Activated T-helper 1 cell treated with anti-CD3 and anti-CD28 coated beads, Interleukin-2, amount 50 U/mL, for 16 hours (primary cell): ENCODE data around the gene RGS10.
"Not testable (repeated sequence)": the region's sequence is repeated elsewhere in the genome, so short reads cannot be mapped to it uniquely, and the experiment has no call there.

Experiments
- DNase-seq, 2 donors: peaks; one replicate each; pipeline ENCODE4 v3.0.0-alpha.2; 2020; ENCODE audit warnings: low read depth in 1 of 2, low spot score in 1 of 2

The RGS10 gene

DNA sequence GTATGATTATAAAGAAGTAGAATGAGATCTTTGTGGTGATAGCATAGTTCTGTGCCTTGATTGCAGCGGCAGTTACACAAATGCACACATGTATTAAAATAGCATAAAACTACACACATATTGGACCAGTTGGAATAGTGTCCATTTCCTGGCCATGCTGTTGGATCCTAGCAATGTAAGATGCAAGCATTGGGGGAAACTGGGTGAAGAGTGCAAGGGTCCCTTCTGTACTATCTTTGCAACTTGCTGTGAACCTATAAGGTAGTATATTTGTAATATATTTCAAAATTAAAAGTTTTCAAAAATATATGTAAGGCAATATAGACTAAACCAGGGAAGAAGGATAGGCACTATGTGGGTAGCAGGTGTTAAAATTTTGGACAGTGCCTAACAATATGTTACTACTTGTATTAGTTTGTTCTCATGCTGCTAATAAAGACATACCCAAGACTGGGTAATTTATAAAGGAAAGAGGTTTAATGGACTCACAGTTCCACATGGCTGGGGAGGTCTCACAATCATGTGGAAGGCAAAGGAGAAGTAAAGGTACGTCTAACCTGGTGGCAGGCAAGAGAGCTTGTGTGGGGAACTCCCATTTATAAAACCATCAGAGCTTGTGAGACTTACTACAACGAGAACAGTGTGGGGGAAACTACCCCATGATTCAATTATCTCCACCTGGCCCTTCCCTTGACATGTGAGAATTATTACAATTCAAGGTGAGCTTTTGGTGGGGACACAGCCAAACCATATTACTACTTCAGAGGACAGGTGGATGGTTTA lies 71.4 kb downstream of the RGS10 start:
- no peak for DNase-seq

DNA sequence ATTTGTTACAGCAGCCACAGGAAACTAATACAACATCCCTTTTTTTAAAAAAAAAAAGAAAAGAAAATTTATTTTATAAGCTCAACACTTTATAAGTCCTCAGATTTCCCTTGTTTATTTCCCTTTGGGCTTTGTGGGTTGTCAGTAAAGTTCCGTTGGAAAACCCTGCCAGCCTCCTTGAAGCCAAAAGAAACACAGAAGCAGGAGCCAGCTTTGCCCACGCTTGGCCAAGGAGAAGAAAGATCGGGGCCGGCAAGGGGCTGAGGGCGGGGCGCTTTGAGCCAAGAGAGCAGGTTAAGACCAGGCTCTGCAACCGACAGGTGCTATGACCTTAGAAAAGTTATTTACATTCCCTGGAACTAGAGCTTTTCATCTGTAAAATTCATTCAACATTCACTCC lies 72.7 kb downstream of the RGS10 start:
- DNase-seq: no peak

DNA sequence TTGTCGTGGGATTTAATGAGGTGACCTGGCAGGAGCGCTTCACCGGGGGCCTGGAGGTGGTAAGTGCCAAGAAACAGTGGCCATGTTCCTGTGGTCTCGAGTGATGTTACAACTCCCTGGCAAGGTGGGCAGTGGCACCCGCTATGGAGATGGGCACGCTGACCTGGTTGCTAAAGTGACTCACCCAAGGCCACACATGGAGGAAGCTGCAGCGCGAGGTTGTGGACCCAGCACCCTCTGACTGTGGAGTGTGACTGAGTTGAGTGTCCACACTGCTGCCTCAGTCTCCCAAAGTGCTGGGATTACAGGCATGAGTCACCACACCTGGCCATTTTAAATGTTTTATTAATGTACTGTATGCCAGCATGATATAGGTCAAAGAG lies 73.2 kb downstream of the RGS10 start:
- no peak for DNase-seq

DNA sequence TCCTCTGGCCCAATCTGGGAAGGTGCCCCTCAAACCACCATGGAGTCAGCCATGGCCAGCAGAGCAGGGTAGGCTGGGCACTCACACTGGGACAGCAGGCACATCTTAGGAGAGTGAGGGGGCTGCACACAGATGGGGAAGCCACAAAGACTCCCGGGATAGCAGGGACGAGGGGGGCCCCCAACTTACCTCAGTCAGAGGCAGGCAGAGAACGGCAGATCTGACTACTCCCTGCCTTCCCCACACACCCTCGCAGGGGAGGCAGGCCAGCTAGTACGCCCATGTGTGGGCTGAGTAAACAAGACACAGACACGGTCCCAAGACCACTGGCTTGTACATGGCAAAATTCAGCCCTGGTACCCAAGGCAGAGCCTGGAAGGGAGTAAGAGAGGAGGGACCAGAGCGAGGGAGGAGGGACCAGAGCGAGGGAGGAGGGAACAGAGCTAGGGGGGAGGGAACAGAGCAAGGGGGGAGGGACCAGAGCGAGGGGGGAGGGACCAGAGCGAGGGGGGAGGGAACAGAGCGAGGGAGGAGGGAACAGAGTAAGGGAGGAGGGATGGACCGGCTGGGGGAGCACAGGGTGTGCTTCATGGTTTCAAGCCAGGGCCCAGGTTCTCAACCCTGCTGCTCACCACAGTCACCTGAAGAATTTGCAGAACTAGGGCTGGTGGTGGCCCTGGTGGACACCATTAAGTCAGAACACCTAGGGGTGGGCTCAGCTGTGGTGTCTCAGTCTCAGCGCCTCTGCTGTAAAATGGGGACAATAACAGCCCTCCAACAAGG lies 73.8 kb downstream of the RGS10 start:
- DNase-seq: no peak

DNA sequence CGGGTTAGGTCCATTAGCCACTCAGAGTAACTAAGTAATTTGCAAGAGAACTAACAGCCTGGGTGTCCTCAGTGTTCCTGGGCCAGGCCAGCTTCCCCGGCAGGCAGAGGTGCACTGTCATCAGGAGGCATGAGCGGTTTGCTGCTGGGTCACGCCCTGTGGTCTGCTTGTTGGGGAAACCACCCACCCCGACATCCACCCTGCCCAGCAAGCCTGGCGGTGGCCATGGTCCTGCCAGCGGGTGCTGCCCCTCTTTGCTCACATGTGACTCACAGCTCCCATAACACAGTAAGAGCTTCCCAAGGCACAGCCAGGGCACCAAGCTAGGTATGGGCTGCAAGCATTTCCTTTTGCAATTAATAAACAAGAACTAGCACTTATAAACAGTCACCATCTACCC lies 75.9 kb downstream of the RGS10 start:
- no peak for DNase-seq

DNA sequence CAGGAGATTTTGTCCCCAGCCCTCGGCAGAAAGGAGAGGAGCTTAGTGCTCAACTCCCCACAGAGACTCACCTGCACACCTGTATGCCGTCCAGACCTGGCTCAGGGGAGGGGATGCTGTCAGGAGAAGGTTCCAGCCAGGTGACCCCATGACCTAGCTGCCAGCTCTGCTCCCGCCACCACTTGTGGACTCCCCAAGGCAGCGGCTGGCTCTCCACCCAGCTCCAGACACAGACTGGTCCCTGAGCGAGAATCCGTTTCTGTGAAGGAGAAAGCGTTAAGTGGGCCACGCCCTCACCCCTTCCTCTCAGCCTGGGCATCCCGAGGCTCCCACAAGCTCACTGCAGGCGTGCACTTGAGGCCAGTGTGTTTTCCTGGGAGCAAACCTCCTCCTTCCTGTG lies 76.4 kb downstream of the RGS10 start:
- no peak for DNase-seq

DNA sequence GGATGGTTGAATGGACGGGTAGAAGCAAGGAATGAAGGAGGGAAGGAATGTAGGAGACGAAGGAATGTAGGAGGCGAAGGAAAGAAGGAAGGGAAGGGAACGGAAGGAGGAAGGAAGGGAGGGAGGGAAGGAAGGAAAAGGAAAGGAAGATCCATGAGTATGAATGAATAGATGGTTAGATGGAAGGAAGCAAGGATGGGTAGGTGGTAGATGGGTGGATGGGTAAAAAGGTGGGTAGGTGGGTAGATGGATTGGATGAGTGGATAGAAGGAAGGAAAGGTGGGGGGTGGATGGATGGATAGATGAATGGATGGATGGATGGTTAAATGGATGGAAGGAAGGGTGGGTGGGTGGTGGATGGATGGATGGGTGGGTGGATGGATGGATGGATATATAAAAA lies 77.4 kb downstream of the RGS10 start:
- DNase-seq: no peak

DNA sequence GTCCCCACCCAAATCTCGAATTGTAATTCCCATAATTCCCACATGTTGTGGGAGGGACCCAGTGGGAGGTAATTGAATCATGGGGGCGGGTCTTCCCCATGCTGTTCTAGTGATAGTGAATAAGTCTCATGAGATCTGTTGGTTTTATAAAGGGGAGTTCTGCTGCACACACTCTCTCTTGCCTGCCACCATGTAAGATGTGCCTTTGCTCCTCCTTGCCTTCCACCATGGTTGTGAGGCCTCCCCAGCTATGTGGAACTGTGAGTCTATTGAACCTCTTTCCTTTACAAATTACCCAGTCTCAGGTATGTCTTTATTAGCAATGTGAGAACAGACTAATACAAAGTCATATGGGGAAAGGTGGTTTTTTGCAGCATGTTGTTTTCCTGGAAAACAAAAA lies 79.3 kb downstream of the RGS10 start:
- DNase-seq: not testable (repeated sequence)

DNA sequence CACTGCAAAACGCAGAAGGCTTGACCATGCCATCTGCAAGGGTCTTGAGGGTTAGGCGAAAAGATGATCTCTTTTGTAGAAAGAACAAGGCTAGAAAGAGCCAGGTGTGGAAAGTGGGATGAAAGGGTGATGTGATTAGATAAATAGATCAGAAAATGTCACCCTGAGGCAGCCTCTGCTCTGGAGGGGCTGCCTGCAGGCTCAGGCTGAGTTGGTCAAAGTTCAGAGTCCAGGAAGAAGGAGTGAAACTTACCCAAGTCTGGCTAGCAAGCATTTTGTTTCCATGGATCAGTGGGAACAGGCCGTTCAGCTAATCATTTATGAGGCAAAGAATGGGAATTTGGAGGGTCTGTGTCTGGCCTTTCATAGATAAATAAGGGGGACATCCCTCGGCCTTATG lies 79.7 kb downstream of the RGS10 start:
- DNase-seq: no peak

DNA sequence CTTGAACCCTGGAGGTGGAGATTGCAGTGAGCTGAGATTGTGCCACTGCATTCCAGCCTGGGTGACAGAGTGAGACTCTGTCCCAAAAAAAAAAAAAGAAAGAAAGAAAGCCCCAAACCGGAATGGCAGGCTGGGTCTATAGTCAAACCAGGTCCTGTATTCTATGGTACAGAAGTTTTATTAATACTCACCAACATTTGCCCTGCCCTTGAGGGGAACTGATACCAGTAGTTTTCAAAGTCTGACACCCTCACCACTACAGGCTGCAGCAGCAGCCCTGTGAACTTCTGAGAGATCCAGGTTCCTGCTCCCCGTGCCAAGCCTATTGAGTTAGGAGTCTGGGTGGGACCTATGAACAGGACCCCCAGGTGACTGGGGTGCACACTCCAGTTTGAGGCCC lies 80.6 kb downstream of the RGS10 start:
- DNase-seq: no peak

DNA sequence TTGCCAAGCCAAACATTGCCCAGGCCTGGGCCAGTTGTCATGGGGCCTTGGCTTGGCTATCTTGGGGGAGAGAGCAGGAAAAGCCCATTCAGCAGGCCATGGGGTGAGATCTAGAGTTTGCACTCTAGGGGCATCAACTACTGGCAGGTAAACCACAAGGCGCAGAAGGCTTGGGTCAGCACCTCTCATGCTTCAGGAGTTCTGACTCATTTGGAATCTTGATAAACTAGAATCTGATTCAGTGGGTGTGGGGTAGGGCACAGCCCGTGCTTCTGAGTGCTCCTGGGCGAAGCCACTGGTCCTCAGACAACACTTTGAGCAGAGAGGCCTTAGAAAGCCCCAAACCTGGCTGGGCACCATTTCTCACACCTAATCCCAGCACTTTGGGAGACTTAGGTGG lies 81.1 kb downstream of the RGS10 start:
- no peak for DNase-seq

DNA sequence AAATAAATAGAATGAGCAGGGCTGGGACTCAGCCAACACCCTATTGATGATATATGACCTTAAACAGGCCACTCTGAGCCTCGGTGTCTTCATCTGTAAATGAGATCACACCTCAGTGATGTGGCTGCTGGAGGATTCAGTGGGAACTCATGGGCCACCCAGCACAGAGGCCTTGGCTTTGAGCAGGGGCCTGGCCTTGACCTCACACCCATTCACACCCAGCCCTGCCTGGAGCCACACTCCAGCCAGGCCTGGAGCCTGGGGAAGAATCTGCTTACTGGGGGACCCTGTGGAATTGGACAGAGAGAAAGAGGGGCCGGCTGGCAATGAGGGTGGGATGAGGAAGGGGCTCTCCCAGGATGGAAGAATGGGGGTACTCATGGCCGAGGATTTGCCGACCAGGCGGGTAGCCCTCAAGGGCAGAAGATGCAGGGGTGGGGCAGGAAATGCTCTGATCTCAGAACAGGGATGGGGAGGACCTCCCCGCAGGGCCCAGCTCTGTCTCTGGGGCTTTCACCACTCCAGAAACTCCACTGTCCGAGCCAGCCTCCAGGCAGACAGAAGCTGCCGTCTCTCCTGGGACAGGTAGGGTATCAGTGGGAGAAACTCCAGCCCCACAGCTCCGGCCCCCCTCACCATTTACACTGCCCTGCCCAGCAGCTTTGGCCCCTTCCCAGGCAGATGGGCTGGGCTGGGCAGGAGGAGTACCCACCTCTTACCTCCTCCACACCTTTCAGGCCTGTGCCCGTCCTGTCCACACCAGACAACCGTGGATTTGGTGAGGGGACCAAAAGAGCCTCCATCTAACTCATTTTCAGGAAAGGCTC lies 81.9 kb downstream of the RGS10 start:
- DNase-seq: no peak

DNA sequence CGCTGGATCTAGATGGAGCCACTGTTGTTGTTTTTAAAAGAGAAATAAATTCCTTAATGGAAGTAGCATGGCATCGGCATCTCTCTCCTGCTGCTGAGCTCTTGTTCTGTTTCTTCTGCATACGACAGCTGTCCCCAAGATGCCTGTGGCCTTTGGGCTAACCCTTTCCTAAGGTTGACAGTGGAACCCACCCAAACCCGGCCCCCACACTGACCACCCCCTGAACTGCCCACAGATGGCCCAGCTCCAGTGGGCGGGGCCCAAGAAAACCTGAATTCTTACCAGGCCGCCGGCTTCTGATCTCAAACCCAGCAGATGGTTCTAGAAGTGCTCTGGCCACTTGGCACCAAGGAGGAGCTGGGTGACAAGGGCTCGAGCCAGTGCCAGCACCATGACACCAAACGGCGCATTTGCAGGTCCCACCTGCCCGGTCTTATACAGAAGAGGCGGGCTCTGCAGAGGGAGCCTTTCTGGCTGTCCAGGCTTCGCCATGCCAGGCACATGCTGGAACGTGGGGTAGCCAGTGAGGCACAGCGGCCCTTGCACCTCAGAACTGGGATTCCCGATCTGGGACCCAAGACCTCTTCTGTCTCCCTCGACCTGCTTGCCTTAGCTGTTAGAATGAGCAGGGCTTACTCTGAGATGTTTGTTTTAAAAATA lies 82.7 kb downstream of the RGS10 start:
- DNase-seq: no peak

DNA sequence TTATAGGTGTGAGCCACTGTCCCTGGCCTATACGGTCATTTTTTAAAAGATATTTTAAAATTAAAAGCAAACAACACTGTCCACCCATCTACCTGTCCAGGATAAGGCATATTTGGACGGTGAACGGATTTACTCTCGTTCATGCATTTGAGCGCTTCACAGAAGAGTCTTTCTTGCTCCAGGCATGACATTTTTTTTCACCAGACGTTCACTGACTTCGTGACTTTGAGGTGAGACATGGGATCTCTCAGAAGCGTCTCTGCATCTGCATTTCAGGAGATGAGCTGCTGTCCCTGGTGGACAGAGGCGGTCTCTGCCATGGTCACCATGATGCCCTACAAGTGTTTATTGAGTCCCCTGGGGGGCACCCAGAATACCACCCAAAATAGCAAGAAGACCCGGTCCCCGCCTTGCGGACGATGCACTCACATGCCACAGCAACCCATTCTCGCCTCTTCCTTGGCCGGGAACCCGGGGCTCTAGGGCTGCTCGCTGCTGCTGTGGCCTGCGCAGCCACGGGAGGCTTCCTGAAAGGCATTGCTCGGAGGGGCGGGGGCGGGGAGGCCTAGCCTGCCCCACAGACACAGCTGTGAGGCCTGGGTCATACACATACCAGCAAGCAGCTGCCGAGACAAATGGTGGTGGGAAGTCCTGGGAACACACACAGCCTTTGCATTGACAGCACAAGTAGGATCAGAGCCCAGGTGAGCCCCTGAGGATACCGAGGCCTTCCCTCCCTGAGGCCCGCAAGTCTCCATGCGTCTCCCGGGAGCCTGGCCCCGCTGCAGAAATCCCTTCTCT lies 84.4 kb downstream of the RGS10 start:
- no peak for DNase-seq

DNA sequence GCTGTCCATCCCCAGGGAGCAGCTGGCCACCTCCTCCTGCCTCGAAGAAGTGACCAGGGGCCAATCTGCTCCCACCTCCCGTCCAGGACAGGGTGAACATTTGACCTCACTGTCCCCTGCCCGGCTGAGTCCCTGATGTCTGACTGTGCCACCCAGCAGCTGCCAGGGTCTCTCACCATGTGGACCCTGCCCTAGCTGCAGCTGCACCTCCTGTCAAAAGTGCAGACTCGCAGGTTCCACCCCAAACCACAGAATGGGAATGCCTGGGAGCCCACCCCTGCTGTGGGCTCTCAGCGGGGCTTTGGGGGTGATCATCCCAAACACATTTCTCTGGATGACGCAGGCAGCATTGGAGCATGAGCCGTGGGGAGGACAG lies 86.1 kb downstream of the RGS10 start:
- DNase-seq: no peak

DNA sequence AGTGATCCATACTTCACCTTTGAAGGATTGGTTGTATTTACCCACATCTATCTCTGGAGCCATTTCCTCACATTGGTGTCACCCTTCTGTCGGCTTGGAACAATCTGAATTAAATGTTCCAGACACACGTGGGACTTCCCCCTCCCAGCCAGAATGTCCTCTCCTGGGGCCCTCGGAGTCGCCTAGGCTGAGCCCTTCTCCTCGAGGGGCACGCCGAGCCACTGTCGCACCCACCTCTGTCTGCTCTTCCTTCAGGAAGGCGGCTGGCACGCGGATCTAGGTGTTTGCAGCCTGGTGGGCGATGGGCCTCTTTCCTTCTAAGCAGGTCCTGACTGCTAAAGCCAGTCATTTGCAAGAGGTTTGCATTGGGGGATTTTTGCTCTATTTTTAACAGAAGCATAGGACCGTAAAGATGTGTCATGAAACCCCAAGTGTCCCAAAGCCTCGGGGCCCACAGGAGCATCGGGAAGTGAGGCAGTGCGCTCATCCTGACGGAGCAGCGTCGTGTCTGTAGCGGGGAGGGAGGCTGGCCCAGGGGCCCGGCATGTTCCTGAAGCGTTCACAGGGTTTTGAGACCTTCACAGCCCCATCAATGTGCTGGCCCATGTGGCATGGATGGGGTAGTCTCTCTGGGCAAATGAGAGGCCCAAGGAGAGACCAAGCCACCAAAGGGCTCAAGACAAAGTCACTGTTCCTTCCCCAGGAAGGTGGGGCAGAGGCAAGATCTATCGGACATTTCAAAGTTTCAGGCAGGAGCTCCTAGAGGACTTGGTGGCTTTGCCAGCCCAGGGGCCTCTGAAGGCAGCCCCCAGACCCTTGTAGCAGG lies 86.7 kb downstream of the RGS10 start:
- no peak for DNase-seq

DNA sequence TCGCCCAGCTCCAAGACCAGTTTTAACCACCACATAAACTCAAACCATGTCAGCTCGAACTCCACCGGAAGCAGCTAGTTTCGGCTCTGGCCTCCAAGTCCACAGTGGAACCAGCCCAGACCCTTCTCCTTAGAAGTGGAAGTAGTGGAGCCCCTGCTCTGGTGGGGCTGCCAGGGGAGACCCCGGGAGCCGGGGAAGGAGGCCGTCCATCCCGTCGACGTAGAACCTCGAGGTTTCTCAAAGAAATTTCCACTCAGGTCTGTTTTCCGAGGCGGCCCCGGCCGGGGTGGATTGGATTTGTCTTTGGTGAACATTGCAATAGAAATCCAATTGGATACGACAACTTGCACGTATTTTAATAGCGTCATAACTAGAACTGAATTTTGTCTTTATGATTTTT lies 87.5 kb downstream of the RGS10 start:
- no peak for DNase-seq

DNA sequence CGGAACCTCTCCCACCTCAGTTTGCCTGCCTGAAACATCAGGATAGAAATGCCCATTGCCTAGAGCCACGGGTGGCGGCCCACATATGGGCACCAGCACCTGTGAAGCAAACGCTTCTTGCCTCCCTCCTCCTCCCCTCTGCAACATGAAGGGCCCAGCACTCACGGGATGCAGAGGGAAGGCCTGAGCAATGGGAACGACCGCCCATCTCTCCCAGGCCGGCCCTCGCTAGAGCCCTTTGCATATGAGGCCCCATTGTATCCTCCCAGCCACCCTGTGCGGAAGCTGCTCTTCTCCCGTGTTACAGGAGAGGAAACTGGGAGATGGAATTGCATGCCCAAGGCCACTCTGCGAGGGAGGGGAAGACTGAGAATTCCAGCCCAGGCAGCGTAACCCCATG lies 88.2 kb downstream of the RGS10 start:
- no peak for DNase-seq

DNA sequence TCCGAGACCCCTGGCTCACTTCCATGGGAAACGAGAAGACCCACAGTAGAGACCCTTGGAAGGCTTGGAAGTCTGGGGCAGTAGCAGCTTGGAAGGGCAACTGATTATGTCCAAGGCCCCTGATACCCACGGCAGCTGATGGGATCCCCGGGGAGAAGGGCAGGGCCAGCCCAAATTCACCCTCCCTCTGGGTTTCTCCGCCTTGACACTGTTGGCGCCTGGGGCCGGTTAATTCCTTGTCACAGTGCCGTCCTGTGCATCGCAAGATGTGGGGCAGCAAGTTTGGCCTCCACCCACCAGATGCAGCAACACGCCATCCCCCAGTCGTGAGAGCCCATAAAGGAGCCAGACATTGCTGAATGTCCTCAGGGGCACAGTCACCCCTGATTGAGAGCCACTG lies 89.2 kb downstream of the RGS10 start:
- no peak for DNase-seq

DNA sequence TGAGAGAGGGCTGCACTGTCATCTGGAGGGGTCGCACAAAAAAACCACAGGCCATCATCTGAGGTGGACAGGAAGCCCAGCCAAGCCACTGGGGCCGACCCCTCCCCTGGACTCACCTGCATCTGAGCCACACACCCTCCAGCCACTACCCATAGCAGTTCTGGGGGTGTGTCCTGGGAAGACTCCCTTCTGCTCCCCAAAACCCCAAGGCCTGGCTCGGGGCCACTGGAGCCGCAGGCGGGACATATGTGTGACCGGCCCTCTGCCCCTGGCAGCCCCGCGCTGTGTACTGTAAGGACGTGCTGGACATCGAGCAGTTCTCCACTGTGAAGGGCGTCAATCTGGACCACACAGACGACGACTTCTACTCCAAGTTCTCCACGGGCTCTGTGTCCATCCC lies 90.1 kb downstream of the RGS10 start:
- DNase-seq: no peak
